ENCODE data around the gene ACOT11. TPM values are rescaled to one million over a fixed set of nuclear protein-coding genes. Genes with fewer than 3 reads are reported as not detected.
"Not testable (repeated sequence)": the region's sequence is repeated elsewhere in the genome, so short reads cannot be mapped to it uniquely, and the experiment has no call there.

Gene ACOT11
- total RNA-seq, 3 donors from 2014 or later = 0.25 to 0.35 (median 0.34) TPM

- Mint-ChIP-seq H3K36me3 (ENCODE audit: insufficient read depth) (no peaks in the 10 kb centered on the region), H3K27me3 (ENCODE audit: low read depth) (no peaks in the 10 kb centered on the region), H3K4me1 (ENCODE audit: low read depth) (no peaks in the 10 kb centered on the region), H3K9me3 (no peaks in the 10 kb centered on the region), H3K4me3 (no peak overlapping the region)
- no peak for DNase-seq
- no peak for ATAC-seq
Measured at GRCh38 chr1:54518489-54518888, 29.5 kb upstream of the ACOT11 start.

- Mint-ChIP-seq H3K4me1 (ENCODE audit: low read depth) (no peaks in the 10 kb centered on the region), H3K4me3 (no peak overlapping the region), H3K27me3 (ENCODE audit: low read depth) (no peaks in the 10 kb centered on the region), H3K9me3 (no peaks in the 10 kb centered on the region), H3K36me3 (ENCODE audit: insufficient read depth) (no peaks in the 10 kb centered on the region)
- DNase-seq = no peak
- ATAC-seq = no peak
Measured at GRCh38 chr1:54519709-54520108, 28.3 kb upstream of the ACOT11 start.

- ATAC-seq (no peak), DNase-seq (no peak)
- Mint-ChIP-seq H3K4me1 (ENCODE audit: low read depth) (no peaks in the 10 kb centered on the region), H3K4me3 (no peak overlapping the region), H3K9me3 (no peaks in the 10 kb centered on the region), H3K36me3 (ENCODE audit: insufficient read depth) (no peaks in the 10 kb centered on the region), H3K27me3 (ENCODE audit: low read depth) (no peaks in the 10 kb centered on the region)
Measured at GRCh38 chr1:54520631-54521321, 27.3 kb upstream of the ACOT11 start.

GRCh38 chr1:54526565-54526964 is 21.5 kb upstream of the ACOT11 start:
- H3K9me3 Mint-ChIP-seq; H3K36me3 Mint-ChIP-seq (ENCODE audit: insufficient read depth); ATAC-seq; H3K4me3 Mint-ChIP-seq; DNase-seq; H3K4me1 Mint-ChIP-seq (ENCODE audit: low read depth); H3K27me3 Mint-ChIP-seq (ENCODE audit: low read depth): not testable (repeated sequence)

- Mint-ChIP-seq H3K36me3 (ENCODE audit: insufficient read depth) (no peaks in the 10 kb centered on the region), H3K9me3 (no peaks in the 10 kb centered on the region), H3K27me3 (ENCODE audit: low read depth) (peaks cover 4% of the 10 kb centered on the region), H3K4me3 (no peak overlapping the region), H3K4me1 (ENCODE audit: low read depth) (no peaks in the 10 kb centered on the region)
- DNase-seq (no peak), ATAC-seq (no peak)
Measured at GRCh38 chr1:54528613-54529012, 19.4 kb upstream of the ACOT11 start.

- Mint-ChIP-seq H3K9me3 (no peaks in the 10 kb centered on the region), H3K27me3 (ENCODE audit: low read depth) (peaks cover 10% of the 10 kb centered on the region), H3K36me3 (ENCODE audit: insufficient read depth) (no peaks in the 10 kb centered on the region), H3K4me1 (ENCODE audit: low read depth) (no peaks in the 10 kb centered on the region), H3K4me3 (no peak overlapping the region)
- DNase-seq = no peak
- no peak for ATAC-seq
Measured at GRCh38 chr1:54532033-54532432, 16.0 kb upstream of the ACOT11 start.

GRCh38 chr1:54536656-54537055 is 11.4 kb upstream of the ACOT11 start:
- not testable (repeated sequence) for H3K4me3 Mint-ChIP-seq; H3K4me1 Mint-ChIP-seq (ENCODE audit: low read depth); H3K36me3 Mint-ChIP-seq (ENCODE audit: insufficient read depth); H3K9me3 Mint-ChIP-seq; ATAC-seq; DNase-seq
- peaks cover 10% of the 10 kb centered on the region for H3K27me3 Mint-ChIP-seq (ENCODE audit: low read depth)

GRCh38 chr1:54537611-54538010 is 10.4 kb upstream of the ACOT11 start:
- no peaks in the 10 kb centered on the region for H3K36me3 Mint-ChIP-seq (ENCODE audit: insufficient read depth)
- H3K4me3 Mint-ChIP-seq = no peak overlapping the region
- H3K27me3 Mint-ChIP-seq (ENCODE audit: low read depth) = peaks cover 6% of the 10 kb centered on the region
- no peaks in the 10 kb centered on the region for H3K9me3 Mint-ChIP-seq
- DNase-seq (no peak), ATAC-seq (no peak)
- H3K4me1 Mint-ChIP-seq (ENCODE audit: low read depth) = peaks cover 12% of the 10 kb centered on the region

- Mint-ChIP-seq H3K4me1 (ENCODE audit: low read depth) (peaks cover 18% of the 10 kb centered on the region), H3K4me3 (no peak overlapping the region), H3K27me3 (ENCODE audit: low read depth) (peaks cover 6% of the 10 kb centered on the region), H3K9me3 (no peaks in the 10 kb centered on the region), H3K36me3 (ENCODE audit: insufficient read depth) (no peaks in the 10 kb centered on the region)
- ATAC-seq (no peak), DNase-seq (no peak)
Measured at GRCh38 chr1:54538538-54538937, 9.5 kb upstream of the ACOT11 start.

GRCh38 chr1:54540582-54541295 is 7.3 kb upstream of the ACOT11 start:
- DNase-seq (no peak), ATAC-seq (no peak)
- Mint-ChIP-seq H3K4me1 (ENCODE audit: low read depth) (peaks cover 18% of the 10 kb centered on the region), H3K9me3 (no peaks in the 10 kb centered on the region), H3K4me3 (peak overlapping the region; percentile 1), H3K36me3 (ENCODE audit: insufficient read depth) (no peaks in the 10 kb centered on the region), H3K27me3 (ENCODE audit: low read depth) (peaks cover 2% of the 10 kb centered on the region)

GRCh38 chr1:54542120-54542961 is 5.7 kb upstream of the ACOT11 start:
- Mint-ChIP-seq H3K36me3 (ENCODE audit: insufficient read depth) (no peaks in the 10 kb centered on the region), H3K9me3 (no peaks in the 10 kb centered on the region), H3K4me1 (ENCODE audit: low read depth) (peaks cover 18% of the 10 kb centered on the region), H3K4me3 (peak overlapping the region; percentile 74), H3K27me3 (ENCODE audit: low read depth) (no peaks in the 10 kb centered on the region)
- DNase-seq = peak; percentile 28
- ATAC-seq = peak; percentile 92 to 94

GRCh38 chr1:54542962-54543539 is 5.0 kb upstream of the ACOT11 start:
- H3K4me1 Mint-ChIP-seq (ENCODE audit: low read depth) = peaks cover 18% of the 10 kb centered on the region
- no peak for DNase-seq
- H3K27me3 Mint-ChIP-seq (ENCODE audit: low read depth) = no peaks in the 10 kb centered on the region
- H3K36me3 Mint-ChIP-seq (ENCODE audit: insufficient read depth) = no peaks in the 10 kb centered on the region
- no peaks in the 10 kb centered on the region for H3K9me3 Mint-ChIP-seq
- no peak for ATAC-seq
- H3K4me3 Mint-ChIP-seq = peak overlapping the region; percentile 57

- H3K4me3 Mint-ChIP-seq = no peak overlapping the region
- no peaks in the 10 kb centered on the region for H3K27me3 Mint-ChIP-seq (ENCODE audit: low read depth)
- H3K4me1 Mint-ChIP-seq (ENCODE audit: low read depth) = peaks cover 18% of the 10 kb centered on the region
- H3K9me3 Mint-ChIP-seq = no peaks in the 10 kb centered on the region
- H3K36me3 Mint-ChIP-seq (ENCODE audit: insufficient read depth) = no peaks in the 10 kb centered on the region
- ATAC-seq (no peak), DNase-seq (no peak)
Measured at GRCh38 chr1:54543729-54544496, 4.1 kb upstream of the ACOT11 start.
